GM21529 (cell line): Measurements from ENCODE around the gene HHATL.

Experiments
- ATAC-seq: cut with Tn5 transposase; IDR thresholded peaks from one replicate; pipeline ENCODE4 v1.9.1; 2021; ENCODE audit not compliant: unreplicated experiment

Gene HHATL

GRCh38 chr3:42713747-42714146 lies 11.1 kb upstream of the HHATL start:
- no peak for ATAC-seq

GRCh38 chr3:42712688-42713372 lies 10.2 kb upstream of the HHATL start:
- ATAC-seq = no peak

- no peak for ATAC-seq
Measured at GRCh38 chr3:42712344-42712648, 9.7 kb upstream of the HHATL start.

DNA sequence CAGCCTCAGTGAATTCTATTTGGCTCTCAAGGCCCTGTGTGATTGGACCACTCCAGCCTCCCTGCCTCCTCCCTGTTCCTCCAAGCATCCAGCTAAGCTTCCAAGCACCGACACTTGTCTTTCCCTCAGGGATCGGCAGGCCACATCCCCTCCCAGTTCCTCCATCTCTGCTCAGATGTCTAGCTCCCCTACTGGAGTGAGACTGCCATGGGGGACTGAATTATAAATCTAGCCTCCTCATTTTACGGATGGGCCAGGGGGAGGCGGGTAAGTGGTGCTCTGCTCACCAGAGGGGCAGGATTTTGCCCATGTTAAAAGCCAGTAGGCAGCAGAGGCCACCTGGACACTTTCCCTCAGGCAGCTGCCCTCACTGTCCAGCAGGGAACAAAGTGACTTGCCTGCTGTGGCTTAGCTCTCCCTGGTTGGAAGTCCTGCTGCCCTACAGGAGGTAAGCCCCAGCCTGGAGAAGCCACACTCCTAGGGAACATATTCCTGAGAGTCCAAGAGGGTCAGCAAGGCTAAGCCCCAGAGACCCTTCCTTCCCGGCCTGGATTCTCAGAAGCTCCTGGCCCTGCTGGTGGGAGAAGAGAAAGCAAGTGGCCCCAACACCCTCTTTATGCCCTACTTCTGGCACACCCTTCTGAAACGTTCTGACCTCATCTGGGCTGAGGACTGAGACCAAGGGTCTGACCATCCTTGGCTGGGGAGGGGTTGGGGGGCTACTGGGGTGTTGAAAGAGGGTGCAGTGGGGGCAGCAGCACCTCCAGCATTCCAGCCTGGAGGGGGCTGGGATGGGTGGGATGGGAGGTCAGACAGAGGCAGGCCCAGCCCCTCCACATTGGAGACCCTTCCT lies 9.1 kb upstream of the HHATL start:
- ATAC-seq = no peak

DNA sequence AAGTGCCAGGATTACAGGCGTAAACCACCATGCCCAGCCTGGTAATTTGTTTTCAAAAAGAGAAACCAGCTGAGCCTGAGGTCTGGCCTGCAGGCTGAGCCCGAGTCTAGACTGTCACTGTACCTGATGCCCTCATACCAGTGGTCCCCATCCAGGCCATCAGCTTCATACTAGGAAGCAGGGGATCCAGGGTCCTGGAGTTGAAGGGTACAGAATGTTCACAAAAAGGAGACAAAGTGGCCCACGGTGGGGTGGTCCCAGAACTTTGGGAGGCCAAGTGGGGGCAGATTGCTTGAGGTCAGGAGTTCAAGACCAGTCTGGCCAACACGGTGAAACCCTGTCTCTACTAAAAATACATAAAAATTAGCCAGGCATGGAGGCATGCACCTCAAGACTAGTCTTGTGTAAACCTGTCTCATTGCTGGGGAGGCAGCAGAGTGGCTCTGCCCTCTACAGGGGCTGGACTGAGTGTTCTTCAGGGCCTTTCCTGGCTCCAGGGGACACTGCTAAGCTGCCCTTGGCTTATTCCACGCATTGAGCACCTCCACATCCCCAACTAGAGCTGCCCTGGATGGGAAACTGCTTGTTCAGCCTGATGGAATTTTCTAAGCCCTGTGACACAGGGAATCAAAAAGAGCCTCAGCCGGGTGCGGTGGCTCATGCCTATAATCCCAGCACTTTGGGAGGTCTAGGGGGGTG lies 7.9 kb upstream of the HHATL start:
- no peak for ATAC-seq

GRCh38 chr3:42709621-42710020 lies 7.0 kb upstream of the HHATL start:
- no peak for ATAC-seq

- no peak for ATAC-seq
Measured at GRCh38 chr3:42708611-42709151, 6.1 kb upstream of the HHATL start.

GRCh38 chr3:42707620-42708355 lies 5.2 kb upstream of the HHATL start:
- no peak for ATAC-seq

DNA sequence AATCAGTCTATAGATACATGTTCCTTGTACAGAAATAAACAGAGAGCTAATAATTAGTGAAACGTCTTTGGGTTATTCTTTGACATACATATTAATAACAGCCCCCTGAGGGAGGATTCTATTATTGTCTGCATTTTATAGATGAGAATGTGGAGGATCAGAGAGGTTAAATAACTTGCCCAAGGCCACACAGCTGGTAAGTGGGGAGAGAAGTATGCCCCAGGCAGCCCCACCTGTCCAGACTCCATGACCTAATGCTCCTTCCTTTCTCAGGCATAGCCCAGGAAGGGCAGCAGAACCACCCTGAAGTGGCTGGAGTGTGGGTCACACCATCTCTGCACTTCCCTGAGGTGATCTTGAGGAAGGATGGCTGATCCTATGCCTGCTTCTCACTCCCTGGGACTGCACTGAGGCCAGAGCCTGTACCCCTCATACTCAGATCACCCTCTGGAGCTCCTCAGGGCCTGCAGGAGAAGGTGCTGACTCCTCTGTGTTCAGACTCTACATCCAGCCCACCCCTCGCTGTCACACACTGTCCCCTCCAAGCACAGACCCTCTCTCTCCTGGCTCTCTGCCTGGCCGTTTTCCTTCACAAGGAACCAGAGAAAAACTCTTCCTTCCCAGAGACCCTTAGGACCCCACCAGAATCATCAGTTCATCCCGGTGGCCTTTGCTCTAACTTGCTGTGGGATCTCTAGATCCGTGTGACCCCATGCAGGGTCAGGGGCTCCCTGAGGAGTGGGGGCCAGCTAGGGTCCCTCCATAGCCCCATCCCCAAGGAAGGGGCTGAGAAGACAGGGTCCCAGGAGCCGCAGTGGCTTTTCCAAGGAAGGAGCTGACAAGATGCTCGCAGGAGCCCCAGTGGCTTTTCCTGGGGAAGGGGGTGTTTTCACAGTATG lies 4.4 kb upstream of the HHATL start:
- no peak for ATAC-seq

DNA sequence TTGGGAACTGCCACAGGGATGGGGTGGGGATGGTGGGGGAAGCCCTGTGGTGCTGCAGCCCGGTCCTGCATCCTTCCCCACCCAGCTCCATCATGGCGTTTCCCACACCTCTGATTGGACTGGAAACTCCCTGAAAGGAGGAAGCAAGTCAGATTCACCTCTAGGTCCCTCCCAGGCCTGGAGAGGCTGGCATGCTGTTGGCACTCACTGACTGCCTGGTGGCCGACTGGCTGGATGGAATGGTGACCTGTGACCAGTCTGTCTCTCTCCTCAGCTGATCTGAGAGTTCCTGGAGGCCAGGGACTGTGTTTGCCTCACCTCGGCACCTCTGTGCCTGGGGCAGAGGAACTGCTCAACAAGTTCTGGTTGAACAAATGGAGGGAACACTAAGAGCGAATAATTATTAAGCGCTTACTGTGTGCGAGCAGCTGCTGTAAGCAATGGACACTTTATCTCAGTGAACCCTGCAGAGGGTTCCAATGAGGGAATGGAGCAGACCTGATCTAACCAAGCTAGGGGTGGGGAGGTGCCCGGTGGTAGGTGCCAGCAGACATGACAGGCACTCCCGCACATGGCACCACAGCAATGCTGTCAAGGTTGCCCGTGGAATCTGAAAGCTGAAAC lies 3.5 kb upstream of the HHATL start:
- ATAC-seq = no peak

GRCh38 chr3:42705058-42705767 lies 2.6 kb upstream of the HHATL start:
- no peak for ATAC-seq

GRCh38 chr3:42704136-42704841 lies 1.7 kb upstream of the HHATL start:
- no peak for ATAC-seq

GRCh38 chr3:42703695-42704025 lies 1.1 kb upstream of the HHATL start:
- no peak for ATAC-seq

DNA sequence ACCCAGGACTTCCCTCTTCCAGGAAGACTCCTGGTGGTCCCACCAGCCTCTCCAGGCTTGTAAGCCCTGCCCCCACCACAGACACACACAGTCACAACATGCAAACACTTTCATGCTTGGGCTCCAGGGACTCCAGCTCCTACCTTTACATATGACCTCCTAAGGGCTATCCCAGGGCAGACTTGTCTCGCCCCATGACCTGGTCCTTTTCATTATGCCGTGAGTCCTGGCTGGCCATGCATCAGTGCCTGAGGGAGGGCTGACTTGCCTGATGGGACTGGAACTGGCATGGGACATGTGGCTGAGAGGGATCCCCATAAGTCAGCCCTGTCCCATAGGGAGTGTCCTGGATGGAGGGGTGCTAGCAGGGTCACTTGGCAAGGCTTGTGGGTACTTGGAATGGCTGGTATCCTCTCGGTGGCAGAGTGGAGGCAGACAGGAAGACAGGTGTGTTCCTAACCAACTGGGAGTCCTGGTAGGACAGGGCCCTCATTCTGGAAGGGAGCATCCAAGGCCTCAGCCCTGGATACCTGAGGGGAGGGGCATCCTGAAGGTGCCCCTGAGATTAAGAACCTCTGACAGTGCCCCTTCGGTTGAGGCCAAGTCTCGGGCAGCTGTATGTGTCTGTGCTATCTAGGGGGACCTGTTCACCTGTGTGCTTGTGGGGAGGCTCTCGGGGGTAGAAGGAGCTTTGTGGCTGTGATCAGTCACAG lies 540 bp upstream of the HHATL start:
- ATAC-seq = no peak

DNA sequence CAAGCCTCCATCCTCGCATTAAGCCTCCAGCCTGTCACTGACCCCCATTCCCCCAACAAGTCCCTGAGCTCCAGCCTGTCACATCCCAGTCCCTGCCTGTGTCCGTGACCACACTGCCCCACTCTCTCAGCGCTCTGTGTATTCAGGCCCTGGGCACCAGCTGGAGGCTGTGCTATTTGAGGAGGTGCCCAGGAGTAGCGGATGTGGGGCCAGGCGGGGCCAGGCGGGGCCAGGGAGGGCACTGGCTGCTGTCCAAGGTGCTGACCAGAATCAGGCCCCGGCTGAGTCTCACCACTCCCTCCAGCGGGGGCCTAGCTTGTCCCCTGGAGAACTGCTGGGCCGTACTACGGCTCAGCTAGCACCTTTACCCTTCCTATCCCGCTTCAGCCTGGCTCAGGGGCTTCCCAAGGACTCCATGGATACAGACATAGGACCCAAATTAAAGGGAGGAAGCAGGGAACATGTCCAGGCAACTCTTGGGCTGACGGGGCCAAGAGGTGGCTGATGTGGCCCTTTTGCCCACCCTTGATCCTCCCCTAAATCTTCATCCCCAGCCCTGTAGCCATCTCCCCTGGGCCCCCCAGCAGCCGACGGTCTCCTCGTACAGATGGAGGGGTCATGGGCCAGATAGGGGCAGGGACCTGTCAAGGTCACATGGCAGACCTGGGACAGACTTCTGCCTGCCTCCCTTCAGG lies 1.1 kb downstream of the HHATL start:
- no peak for ATAC-seq

GRCh38 chr3:42700366-42701288 lies 2.0 kb downstream of the HHATL start:
- ATAC-seq = no peak
